GM18867 (cell line): ENCODE results near the gene MX2.
"Not testable (repeated sequence)": the region's sequence is repeated elsewhere in the genome, so short reads cannot be mapped to it uniquely, and the experiment has no call there.

ENCODE experiments used
- ATAC-seq: cut with Tn5 transposase; IDR thresholded peaks from one replicate; pipeline ENCODE4 v1.9.1; 2021; ENCODE audit warnings: mild to moderate bottlenecking, moderate library complexity; ENCODE audit not compliant: unreplicated experiment

MX2 gene

DNA sequence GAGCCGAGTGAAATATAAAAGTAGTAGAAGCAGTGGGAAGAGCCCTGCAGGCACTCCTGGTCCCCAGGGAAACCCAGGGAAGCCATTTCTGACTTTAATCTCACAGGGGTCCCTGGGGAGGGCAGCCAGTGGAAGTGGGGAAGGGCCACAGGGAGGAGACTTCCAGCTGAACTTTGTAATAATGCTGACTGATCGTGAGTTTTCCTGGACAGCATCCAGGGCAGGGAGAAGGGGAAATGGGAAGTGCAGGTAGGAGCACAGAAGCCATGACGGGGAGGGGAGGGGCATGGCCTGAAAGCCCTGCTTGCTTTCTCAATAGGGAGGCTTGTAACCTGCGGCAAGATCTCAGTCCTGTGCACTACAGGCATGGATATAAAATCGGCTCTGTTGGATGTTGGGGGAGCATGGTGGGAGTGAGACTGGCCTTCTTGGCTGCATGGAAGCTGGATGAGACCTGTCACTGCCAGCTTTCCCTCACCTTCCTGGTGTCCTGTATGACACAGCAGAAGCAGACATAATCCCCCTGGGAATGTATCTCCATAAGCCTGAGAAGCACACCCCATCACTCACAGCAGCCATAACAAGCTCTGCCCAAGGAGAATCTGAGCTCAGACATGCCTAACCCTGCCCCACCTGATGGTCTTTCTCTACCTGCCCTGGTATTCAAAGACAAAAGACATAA, 49.1 kb downstream of the MX2 start:
- no peak for ATAC-seq

- ATAC-seq: peak; percentile 86
Observed at GRCh38 chr21:41411449-41412089, 49.7 kb downstream of the MX2 start.

DNA sequence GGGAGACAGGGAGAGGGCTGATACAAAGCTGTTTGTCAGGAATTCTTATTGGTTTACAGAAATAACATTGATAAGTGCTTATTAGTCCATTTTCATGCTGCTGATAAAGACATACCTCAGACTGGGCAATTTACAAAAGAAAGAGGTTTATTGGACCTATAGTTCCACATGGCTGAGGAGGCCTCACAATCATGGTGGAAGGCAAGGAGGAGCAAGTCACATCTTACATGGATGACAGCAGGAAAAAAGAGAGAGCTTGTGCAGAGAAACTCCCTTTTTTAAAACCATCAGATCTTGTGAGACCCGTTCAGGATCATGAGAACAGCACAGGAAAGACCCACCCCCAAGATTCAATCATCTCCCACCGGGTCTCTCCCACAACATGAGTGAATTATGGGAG, 55.7 kb downstream of the MX2 start:
- ATAC-seq: not testable (repeated sequence)

- ATAC-seq: no peak
Observed at GRCh38 chr21:41418393-41418792, 56.6 kb downstream of the MX2 start.

- ATAC-seq: no peak
Observed at GRCh38 chr21:41418956-41419680, 57.3 kb downstream of the MX2 start.

DNA sequence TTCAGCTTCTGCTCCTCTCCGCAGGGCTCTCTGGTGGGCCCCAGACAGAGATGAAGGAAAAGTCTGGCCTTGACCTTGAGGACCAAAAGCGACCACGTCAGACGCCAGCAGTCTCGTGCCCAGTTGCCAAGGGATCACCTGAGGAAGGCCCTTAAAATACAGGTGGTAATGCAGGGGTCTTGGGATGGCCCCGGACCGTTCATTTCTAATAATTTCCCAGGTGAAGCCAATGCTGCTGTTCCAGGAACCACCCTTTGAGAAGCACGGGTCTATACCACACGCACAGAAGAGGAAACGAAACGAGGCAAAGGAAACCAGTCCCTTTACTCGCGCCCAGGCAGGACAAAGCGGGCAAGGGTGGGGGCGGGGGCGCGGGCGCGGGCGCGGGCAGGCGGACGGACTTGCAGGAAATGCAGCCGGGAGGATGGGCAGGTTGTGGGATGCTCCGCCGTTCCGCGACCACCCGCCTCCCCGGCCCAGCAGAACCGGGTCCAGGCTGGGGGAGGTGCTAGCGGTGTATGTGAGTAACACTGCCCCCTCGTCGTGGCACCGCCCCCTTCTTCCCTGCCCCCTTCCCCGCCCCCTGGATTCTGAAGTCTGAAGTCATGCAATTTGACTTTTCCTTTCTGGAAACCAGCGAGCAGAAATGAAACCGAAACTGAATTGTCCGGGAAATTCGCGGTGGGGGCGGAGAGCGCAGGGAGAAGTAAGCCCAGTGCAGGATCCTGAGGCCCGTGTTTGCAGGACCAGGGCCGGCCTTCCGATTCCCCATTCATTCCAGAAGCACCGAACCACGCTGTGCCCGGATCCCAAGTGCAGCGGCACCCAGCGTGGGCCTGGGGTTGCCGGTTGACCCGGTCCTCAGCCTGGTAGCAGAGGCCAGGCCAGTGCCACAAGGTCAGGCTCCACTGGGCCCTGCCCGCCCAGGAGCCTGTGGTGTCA, 58.4 kb downstream of the MX2 start:
- ATAC-seq: peak; percentile 81

- ATAC-seq: not testable (repeated sequence)
Observed at GRCh38 chr21:41420998-41421397, 59.2 kb downstream of the MX2 start.

GRCh38 chr21:41422546-41423304, 60.9 kb downstream of the MX2 start:
- no peak for ATAC-seq

GRCh38 chr21:41423305-41423636, 61.4 kb downstream of the MX2 start:
- not testable (repeated sequence) for ATAC-seq

DNA sequence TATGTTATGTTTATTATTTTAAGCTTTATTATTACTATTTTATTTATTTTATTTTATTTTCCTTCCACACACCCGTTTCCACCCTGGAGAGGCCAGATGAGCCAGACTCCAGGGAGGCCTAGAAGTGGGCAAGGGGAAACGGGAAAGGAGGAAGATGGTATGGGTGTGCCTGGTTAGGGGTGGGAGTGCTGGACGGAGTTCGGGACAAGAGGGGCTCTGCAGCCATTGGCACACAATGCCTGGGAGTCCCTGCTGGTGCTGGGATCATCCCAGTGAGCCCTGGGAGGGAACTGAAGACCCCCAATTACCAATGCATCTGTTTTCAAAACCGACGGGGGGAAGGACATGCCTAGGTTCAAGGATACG, 63.7 kb downstream of the MX2 start:
- ATAC-seq: no peak

GRCh38 chr21:41425954-41426675, 64.3 kb downstream of the MX2 start, which contains the start of gene MX1:
Gene MX1, plus strand, starts transcription at chr21:41426239. Its CDS starts 5,832 bp downstream, at chr21:41432071.
- ATAC-seq: peak; percentile 86

- no peak for ATAC-seq
Observed at GRCh38 chr21:41426676-41427404, 65.0 kb downstream of the MX2 start.

GRCh38 chr21:41427556-41427955, 65.7 kb downstream of the MX2 start:
- ATAC-seq: no peak

DNA sequence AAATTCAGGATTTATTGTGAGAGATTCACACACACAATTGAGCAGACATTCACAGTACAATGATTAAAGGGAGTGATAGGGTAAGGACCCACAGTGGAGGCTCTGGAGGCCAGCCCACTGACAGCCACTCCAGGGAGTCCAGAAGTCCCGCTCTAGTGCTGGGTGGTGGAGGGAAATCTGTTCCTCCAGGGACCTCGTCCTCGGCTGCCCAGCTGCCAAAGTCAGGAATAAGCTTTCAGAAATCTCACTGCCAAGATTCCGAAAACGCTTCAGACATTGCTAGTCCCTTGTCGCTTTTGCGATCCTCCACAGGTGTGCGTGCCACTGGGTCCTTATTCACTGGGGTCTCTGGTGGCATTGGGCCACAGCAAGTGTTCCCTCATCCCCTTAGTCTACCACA, 66.5 kb downstream of the MX2 start:
- ATAC-seq: no peak

DNA sequence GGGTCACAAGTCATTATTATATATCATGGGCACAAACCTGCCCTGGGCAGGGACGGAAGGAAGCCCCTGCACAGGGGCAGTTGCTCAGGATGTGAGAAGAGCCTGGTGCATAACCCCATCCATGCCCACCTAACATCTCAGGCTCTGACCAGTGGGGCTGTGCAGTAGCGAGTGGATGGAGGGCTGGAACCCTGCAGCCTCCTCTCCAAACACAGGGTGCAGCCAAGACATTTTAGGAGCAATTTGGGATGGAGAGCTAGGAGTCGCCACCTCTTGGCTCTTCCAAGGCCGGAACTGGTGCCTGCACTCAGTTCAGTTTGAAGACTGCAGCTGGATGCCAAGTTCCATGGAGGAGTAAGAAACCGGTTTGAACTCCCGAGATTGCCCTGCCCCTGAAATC, 67.0 kb downstream of the MX2 start:
- ATAC-seq: no peak

DNA sequence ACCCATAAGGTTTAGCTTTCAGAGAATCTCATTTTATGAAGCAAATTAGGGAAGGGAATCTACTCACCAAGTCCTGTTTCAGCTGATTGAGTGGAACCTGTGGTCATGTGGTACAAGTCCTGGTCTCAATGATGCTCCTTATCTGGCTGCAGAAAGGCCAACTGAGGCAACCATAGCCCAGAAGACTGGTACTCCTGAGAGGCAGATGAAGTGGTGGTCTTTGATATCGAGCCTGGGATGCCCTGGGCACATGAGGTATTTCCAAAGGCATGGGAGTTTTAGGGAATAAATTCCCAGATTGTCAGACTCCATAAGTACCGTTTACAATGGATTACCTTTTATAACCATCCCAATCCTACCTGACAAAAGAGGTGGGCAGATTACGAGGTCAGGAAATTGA, 67.5 kb downstream of the MX2 start:
- no peak for ATAC-seq

GRCh38 chr21:41429925-41430491, 68.2 kb downstream of the MX2 start:
- ATAC-seq: no peak

DNA sequence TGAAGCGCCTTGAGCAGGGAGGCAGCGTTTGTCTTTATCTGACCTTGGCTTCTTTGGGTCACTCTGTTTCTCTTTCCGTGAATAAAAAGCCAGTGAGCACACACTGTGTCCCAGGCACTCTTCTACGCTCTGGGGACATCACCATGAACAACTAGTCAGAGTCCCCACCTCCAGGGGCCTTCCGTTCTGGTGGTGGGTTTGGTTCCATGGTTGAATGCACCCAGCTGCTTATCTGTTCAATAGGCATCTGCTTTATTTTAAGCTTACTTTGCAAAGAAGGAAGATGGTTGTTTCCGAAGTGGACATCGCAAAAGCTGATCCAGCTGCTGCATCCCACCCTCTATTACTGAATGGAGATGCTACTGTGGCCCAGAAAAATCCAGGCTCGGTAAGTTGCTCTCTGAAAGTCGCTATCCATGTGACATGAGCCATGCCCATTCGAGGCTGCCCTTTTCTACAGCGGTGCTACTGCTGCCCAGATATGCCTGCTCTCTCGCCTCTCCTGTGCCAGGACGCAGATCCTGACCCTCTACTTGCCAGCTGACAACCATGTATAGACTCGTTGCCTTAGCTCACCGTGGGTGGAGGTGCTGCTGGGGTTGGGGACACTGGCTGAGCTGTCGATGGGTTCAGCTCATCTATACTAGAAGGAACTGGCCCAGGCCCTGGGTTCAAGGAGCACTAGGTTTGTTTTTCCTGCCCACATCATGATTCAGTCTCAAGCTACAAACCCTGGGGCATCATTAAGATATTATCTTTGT, 70.1 kb downstream of the MX2 start:
- peak; percentile 76 for ATAC-seq
